Dedifferentiated amniotic fluid mesenchymal stem cell (primary cell): ENCODE measurements around the gene LRRC4B.

Experiments used
- DNase-seq: peaks from one replicate; pipeline ENCODE4 v3.0.0-alpha.2; 2016; ENCODE audit errors: extremely low spot score

Gene LRRC4B

DNA sequence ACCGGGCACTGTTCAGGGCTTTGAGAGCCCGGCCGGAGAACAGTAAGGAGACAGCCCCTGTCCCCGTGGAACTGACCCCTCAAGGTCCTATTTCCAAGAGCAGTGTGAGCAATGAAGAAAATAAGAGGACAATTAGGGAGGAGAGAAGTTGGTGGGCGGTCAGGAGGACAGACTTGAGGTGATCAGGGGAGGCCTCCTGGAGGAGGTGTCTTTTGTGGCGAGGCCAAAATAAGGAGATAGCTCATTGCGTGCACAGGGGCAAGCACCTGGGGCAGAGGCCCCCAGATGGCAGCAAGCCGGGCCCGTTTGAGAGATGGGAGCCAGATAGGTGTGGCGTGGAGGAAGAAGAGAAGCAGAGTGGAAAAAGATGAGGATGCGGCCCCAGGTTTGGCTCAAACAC is 2.8 kb upstream of the LRRC4B start:
- no peak for DNase-seq

DNA sequence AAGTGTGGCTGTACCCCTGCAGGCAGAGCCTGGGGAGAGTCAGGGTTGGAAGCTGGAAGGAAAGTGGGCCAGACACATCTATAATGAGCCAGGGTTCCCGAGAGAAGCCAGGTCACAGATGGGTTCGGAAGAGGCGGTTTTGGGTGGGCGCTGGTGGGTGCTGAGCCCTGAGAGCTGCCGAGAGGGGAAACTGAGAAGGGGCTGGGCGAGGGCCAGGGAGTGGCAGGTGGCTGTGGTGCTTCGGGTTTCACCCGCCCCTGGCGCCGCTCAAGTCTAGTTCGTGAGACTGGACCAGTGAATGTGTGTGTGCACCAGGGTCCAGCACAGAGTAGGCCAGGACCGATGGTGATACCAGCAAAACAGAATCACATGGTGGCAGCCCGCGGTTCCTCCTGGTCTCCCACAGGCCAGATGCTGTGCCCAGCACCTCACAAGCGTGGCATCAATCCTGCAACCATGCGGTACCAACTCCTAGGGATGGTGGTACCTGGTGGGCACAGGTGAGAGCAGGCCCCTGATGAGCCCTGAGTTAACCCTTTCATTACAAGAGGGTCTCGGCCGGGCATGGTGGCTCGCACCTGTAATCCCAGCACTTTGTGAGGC is 1.8 kb upstream of the LRRC4B start:
- no peak for DNase-seq

DNA sequence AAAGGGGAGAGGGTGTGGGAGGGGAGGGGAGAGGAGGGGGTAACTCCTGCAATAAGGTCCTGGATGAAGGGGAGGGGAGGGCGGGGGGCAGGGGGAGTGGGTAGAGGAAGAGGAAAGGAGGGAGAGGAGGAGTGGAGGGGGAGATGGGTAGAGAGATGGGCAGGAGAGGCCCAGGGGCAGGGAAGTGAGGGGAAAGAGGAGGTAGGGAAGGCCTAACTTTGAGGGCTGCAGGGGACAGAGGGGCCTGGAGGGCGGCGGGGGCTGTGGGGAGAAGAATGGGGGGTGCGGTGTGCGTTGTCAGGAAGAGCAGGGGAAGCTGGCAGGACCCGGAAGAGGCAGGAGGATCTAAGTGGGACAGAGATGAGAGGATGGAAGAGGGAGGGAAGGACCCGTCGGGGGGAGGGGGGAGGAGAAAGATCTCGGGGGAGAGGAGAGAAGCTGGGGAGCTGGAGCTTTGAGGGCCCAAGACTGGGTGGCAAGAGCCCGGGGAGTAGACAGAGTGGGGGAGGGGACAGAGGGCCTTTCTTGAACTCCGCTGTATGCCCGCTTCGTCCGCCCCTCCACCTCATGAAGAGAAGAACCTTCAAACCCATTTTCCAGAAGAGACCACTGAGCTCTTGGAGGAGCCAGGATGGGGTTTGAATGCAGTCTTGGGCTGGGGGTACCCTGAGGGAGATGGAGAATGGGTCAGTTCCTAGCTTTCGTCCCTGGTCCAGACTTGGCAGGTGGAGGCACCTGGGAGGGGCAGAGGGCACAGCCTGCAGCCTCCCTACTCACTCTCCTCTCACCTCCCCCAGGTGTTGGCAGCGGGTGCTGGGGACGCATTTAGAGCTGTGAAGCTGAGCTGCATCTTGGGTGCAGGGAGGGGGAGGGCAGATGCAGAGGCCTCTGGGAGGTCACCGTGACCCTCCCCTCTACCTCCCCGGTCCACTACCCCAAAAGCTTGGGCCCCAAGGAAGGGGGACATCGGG is 778 bp upstream of the LRRC4B start:
- no peak for DNase-seq

DNA sequence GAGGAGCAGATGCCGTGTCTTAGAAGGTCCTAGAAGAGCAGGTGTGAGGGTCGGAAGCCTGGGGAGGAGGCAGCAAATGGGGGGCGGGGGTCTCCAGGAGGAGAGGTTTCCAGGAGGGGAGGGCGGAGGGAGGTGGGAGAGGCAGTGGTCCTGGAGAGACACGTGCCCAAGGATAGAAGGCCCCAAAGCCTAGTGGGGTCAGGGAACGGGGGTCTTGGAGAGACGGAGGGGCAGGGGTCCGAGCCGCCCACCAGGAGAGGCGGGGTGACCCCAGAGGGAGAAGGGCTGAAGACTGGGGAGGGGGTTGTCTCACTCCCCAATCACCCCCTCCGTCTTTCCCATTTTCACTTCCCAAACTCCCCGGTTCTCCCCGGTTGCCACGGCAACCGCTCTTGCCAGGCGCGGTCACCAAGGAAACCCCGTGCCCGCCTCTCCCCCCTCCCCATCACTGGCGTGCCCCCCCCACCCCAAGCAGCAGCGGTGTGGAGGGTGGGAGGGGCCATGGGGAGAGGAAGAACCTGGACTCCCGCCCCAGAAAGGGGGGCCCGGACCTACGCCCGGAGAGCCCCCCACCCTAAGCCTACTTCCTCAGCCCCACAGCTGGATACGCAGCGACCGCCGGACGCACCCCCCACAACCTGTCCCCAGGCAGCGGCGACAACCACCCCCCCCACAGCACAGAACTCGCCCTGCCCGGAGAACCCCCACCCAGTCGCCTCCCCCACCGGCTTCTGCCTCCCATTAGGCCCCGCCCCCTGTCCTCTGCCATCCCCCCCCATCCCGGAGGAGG is 988 bp downstream of the LRRC4B start:
- DNase-seq: no peak

DNA sequence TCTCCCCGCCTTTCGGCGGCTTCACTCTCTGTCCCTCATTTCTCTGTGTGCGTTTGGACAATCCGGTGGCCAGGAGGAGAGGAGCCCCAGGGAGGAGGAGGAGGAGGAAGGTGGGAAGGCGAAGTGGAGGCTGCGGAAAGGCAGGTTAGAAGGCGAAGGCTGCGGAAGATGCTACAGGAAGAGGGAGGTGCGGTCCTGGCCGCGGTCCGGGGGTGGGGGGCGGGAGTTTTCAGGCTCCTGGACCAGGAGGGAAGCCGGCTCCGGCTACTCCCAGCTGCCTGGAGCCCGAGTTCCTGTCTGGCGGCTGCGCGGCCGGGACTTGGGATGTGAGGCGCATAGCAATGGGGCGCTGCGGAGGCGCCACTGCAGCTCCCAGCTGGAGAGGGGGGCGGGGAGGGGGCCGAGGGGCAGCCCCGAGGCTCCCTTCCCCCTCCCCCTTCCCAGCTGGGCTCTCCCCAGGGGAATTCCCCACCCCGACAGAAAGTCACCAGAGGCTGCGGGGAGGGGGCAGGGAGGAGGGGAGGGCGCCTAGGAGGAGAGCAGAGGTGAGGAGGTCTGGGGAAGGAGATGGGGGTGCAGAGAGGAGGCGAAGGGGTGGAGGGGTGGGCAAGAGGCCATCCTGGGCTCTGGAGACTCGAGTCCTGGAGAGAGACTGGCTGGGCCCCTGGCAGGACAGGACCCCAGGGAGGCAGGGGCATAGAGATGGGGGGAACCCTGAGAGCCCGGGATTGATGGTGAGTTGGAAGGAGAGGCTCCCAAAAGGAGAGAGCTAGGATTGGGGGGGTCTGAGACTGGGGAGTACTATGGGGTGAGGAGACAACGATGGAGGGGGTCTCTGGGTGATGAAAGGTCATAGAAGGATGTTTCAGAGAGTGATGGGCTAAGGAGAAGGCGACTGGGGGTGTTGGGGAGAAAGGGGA is 2.0 kb downstream of the LRRC4B start:
- DNase-seq: no peak

DNA sequence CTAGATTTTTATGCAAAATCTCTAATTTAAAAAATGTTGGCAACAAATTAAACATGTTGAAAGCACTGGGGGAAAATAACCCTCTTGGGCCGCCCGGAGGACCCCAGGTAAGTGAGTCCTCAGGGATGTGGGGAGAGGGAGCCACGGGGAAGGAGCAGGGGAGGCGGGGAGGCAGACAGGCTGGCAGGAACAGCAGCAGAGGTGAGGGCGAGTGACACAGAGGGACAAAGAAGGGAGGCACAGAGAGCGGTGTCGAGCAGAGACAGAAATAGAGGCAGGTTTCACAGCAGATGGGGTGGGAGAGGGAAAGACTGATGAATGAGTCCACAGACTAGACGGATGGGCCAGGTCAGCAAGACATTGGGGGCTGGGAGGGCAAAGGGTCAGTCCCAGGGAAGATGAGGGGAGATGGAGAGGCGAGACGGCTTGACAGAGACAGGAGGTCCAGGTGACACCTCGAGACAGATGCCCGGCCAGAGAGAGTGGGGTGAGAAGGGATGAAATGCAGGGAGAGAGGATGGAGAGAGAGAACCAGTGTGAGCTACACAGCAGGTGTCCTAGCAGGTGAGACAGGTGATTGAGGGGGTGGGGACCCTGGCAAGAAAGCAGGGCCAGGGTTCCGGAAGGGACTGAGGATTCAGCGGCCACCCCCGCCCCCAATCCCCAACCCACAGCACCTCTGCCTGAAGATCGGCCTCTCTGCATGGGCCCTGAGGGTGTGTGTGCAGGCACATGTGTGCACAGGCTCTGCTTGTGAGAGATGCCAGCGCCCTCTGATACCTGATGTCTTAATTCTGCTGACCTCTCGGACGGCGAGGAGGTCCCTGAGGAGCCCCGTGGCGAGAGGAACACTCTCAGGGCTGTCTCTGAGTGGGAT is 3.8 kb downstream of the LRRC4B start:
- no peak for DNase-seq

DNA sequence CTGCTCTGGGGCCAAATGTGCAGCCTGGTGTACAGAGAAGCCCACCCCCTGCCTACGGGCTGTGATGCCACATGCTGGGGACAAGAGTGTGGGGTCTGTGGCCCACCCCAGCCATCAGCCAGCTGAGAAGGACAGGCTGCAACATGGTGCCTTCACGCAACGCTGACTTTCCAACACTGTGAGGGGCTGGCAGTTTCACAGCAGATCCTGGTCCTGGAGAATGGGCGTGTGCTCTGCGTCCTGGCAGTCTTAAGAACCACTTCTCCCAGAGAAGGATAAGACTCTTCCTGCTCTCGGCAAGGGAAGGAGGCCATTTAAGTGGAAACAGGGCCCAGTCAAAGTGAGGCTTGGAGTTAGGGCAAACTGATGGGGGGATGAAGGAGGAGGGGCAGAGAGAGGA is 4.6 kb downstream of the LRRC4B start:
- DNase-seq: no peak

- no peak for DNase-seq
Observed at GRCh38 chr19:50562996-50563395, 5.2 kb downstream of the LRRC4B start.

GRCh38 chr19:50562329-50562728 is 5.9 kb downstream of the LRRC4B start:
- DNase-seq: no peak

DNA sequence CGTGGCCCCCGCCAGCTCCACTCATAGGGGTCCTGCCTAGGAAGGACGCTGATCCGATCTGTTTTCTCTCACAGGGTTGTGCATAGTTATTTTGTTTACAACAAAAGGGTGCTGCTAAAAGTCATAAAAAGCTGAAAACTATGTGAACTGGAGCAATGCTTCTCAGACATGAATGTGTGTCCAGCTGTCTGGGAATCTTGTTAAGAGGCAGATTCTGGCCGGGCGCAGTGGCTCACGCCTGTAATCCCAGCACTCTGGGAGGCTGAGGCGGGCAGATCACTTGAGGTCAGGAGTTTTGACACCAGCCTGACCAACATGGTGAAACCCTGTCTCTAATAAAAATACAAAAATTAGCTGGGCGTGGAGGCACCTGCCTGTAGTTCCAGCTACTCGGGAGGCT is 8.6 kb downstream of the LRRC4B start:
- DNase-seq: no peak

GRCh38 chr19:50558449-50558848 is 9.8 kb downstream of the LRRC4B start:
- DNase-seq: no peak

GRCh38 chr19:50558039-50558438 is 10.2 kb downstream of the LRRC4B start:
- DNase-seq: no peak

GRCh38 chr19:50557009-50557613 is 11.1 kb downstream of the LRRC4B start:
- no peak for DNase-seq

DNA sequence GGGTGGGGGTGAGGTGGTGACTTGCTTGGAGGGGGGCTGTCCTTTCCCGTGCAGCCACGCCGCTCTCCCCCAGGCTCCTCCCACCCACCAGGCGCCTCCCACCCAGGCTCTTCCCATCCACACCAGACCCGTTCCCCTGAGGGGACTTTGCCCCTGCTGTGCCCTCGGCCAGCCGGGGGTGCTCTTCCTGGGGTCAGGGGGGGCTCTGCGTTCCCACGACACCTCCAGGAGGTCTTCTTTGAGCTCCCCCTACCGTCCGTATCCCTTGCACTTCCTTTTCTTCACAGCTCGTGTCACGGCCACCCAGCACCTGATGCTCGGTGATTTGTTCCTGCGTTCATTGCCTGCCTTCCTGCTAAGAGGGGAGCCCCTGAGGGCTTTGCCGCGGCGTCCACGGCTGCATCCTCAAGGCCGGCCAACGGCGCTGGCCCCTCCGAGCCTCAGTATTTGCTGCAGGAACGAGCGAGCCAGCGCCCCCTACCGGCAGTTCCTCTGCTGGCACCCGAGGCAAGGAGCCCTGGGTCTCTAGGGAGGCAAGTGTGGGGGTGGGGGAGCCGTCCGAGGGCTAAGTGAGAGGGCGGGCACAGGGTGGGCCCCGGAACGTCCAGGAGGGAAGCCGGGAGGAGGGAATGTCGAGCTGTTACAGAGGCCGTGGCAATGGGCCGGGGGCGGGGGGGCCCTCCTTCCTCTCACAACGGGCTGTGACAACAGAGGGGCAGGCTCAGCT is 11.8 kb downstream of the LRRC4B start:
- DNase-seq: peak; percentile 50

DNA sequence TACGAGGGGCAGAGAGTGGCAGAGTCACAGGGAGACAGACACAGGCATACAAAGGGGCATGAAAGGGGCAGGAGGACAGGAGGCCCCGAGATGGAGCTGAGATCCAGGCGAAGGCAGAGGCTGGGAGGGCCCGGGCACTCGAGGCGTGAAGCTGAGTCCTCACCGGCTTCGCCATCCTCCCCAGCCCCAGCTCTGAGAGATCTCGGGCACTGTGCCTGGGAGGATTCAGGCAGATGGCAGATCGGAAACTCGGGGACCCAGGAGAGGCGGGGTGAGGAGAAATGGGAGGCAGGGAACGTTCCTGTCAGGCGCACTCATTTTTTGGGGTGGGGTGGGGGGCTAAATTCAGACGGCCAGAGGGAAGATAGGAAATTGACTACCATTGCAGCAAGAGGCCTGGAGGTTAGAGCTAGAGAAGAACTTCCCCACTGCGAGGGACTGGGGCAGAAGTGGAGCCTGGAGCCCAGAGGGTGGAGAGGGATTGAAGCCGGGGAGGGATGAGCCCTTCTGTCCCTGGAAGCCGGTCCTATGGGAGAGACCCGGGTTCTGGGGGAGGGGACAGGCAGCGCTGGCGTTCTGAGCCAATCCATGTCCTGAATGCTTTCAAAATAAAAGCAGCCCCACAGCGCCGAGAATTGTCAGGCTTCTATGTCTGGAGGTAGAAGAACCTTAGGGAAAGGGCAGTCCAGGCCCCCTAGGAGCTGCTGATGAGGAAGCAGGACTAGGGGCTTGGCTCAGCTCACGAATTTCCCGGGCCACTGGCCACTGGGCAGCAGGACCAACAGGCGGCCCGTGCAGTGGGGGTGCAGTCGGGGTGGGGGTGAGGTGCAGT is 12.6 kb downstream of the LRRC4B start:
- no peak for DNase-seq

DNA sequence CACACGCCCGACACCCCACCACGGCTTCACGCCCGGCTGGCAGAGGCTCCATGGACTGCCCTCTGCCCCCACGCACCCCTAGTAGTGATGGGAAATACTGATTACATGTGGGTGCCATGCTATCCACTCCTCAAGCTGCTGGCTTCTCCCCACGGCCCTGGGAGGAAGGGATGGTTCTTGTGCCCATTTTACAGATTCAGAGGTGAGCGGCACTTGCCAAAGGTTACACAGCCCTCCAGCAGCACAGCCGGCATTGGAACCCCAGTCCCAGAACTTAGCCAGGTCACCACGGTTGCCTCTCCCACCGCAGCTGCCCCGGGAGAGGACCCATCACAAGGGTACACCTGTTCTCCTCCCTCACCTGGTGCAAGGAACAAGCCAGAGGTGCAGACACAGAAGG is 13.2 kb downstream of the LRRC4B start:
- no peak for DNase-seq

GRCh38 chr19:50554212-50554611 is 14.0 kb downstream of the LRRC4B start:
- no peak for DNase-seq

- DNase-seq: no peak
Observed at GRCh38 chr19:50553134-50553703, 15.0 kb downstream of the LRRC4B start.
